ENCODE results near the gene C12orf57. TPM values are rescaled to one million over a fixed set of nuclear protein-coding genes. Genes with fewer than 3 reads are reported as not detected.

The C12orf57 gene
- total RNA-seq, 3 donors from 2014 or later (not counting 1 experiment from before 2014, with no cell fraction given), result 125 to 157 (median 126) TPM

GRCh38 chr12:6959058-6959804 lies 15.4 kb downstream of the C12orf57 start:
- intact Hi-C loops (cut with micrococcal nuclease), result loop anchor here (1.0 kb wide), 2 partner anchors 10 to 15 kb away; partner anchors contain the start of gene C12orf57
- no peaks in the 10 kb centered on the region for H3K36me3 Mint-ChIP-seq
- H3K27ac Mint-ChIP-seq, result peak overlapping the region; percentile 98 to 99

GRCh38 chr12:6959805-6960592 lies 16.2 kb downstream of the C12orf57 start:
- WGBS (ENCODE audit: insufficient coverage), result 81% methylated on average over 22 of the region's 26 CpGs
- peaks cover 58 to 72% of the 10 kb centered on the region in 2 donors for H3K4me1 Mint-ChIP-seq
- Histone ChIP-seq H3K36me3 (ENCODE audit: control insufficient read depth, insufficient read depth, low read length) (peaks cover 61% of the 10 kb centered on the region), H3K4me1 (ENCODE audit: control insufficient read depth, insufficient read depth, low read length) (peaks cover 87% of the 10 kb centered on the region), H3K4me3 (ENCODE audit: low read length) (peak overlapping the region; percentile 22), H3K27me3 (ENCODE audit: control insufficient read depth, insufficient read depth, low read length) (no peaks in the 10 kb centered on the region), H3K9me3 (ENCODE audit: control insufficient read depth, insufficient read depth, low read length) (no peaks in the 10 kb centered on the region), H3K27ac (ENCODE audit: low read length) (peak overlapping the region; percentile 96)
- H3K36me3 Mint-ChIP-seq, result no peaks in the 10 kb centered on the region
- DNase-seq, result no peak
- no peak for ATAC-seq
- no peaks in the 10 kb centered on the region for H3K9me3 Mint-ChIP-seq
- peak overlapping the region; percentile 98 to 99 for H3K27ac Mint-ChIP-seq
- TF ChIP-seq CTCF (IDR thresholded peaks at IDR 0.05), result no peak
- no peaks in the 10 kb centered on the region for H3K27me3 Mint-ChIP-seq (ENCODE audit: low read depth in 2 of 2)
- H3K4me3 Mint-ChIP-seq, result peak overlapping the region; percentile 85
- intact Hi-C loops (cut with micrococcal nuclease), result loop anchor here (1.0 kb wide), 2 partner anchors 11 to 16 kb away; partner anchors contain the start of gene C12orf57

More at GRCh38 chr12:6959058-6959804, 15.4 kb downstream of the C12orf57 start:
- no peak for TF ChIP-seq CTCF (IDR thresholded peaks at IDR 0.05)
- Mint-ChIP-seq H3K27me3 (ENCODE audit: low read depth in 2 of 2) (no peaks in the 10 kb centered on the region), H3K9me3 (no peaks in the 10 kb centered on the region), H3K4me3 (peak overlapping the region; percentile 92), H3K4me1 (peaks cover 66 to 76% of the 10 kb centered on the region in 2 donors)
- H3K4me3 ChIP-seq (ENCODE audit: low read length), result peak overlapping the region; percentile 22
- H3K27me3 ChIP-seq (ENCODE audit: control insufficient read depth, insufficient read depth, low read length), result no peaks in the 10 kb centered on the region
- 19% methylated on average over 22 of the region's 24 CpGs for WGBS (ENCODE audit: insufficient coverage)
- peak overlapping the region; percentile 96 for H3K27ac ChIP-seq (ENCODE audit: low read length)
- peaks cover 67% of the 10 kb centered on the region for H3K36me3 ChIP-seq (ENCODE audit: control insufficient read depth, insufficient read depth, low read length)
- ATAC-seq (peak; percentile 61 to 79 (median 66)), DNase-seq (peak; percentile 76 to 91)
- H3K9me3 ChIP-seq (ENCODE audit: control insufficient read depth, insufficient read depth, low read length), result no peaks in the 10 kb centered on the region
- peaks cover 89% of the 10 kb centered on the region for H3K4me1 ChIP-seq (ENCODE audit: control insufficient read depth, insufficient read depth, low read length)

- TF ChIP-seq CTCF (IDR thresholded peaks at IDR 0.05), result peak; percentile 23
- peak overlapping the region; percentile 96 for H3K27ac ChIP-seq (ENCODE audit: low read length)
- no peak overlapping the region for H3K4me3 ChIP-seq (ENCODE audit: low read length)
- Mint-ChIP-seq H3K4me3 (peak overlapping the region; percentile 85), H3K36me3 (no peaks in the 10 kb centered on the region), H3K9me3 (no peaks in the 10 kb centered on the region), H3K27me3 (ENCODE audit: low read depth in 2 of 2) (no peaks in the 10 kb centered on the region), H3K27ac (peak overlapping the region; percentile 98 to 99), H3K4me1 (peaks cover 58 to 70% of the 10 kb centered on the region in 2 donors)
- intact Hi-C loops (cut with micrococcal nuclease), result loop anchor here (1.0 kb wide), 1 partner anchor 8 kb away; no protein-coding TSS in a partner anchor
- whole genome bisulfite sequencing (ENCODE audit: insufficient coverage), result 53% methylated on average over 13 of the region's 13 CpGs
- H3K36me3 ChIP-seq (ENCODE audit: control insufficient read depth, insufficient read depth, low read length), result peaks cover 60% of the 10 kb centered on the region
- H3K4me1 ChIP-seq (ENCODE audit: control insufficient read depth, insufficient read depth, low read length), result peaks cover 83% of the 10 kb centered on the region
- peak in 1 of 2 donors; percentile 68 for DNase-seq
- ATAC-seq, result peak; percentile 15 to 47 (median 22)
- H3K27me3 ChIP-seq (ENCODE audit: control insufficient read depth, insufficient read depth, low read length), result no peaks in the 10 kb centered on the region
- no peaks in the 10 kb centered on the region for H3K9me3 ChIP-seq (ENCODE audit: control insufficient read depth, insufficient read depth, low read length)
Observed at GRCh38 chr12:6960593-6961277, 16.9 kb downstream of the C12orf57 start.
